NOMO-1 treated with dmso at 0.1 percent for 144 hours (cell line): Measurements from ENCODE around the gene IMMP2L.

ENCODE experiments used
- DNase-seq: peaks from one replicate; lab custom pipeline; 2025; ENCODE audit not compliant: unreplicated experiment; lab: John Stamatoyannopoulos, UW

Gene IMMP2L

DNA sequence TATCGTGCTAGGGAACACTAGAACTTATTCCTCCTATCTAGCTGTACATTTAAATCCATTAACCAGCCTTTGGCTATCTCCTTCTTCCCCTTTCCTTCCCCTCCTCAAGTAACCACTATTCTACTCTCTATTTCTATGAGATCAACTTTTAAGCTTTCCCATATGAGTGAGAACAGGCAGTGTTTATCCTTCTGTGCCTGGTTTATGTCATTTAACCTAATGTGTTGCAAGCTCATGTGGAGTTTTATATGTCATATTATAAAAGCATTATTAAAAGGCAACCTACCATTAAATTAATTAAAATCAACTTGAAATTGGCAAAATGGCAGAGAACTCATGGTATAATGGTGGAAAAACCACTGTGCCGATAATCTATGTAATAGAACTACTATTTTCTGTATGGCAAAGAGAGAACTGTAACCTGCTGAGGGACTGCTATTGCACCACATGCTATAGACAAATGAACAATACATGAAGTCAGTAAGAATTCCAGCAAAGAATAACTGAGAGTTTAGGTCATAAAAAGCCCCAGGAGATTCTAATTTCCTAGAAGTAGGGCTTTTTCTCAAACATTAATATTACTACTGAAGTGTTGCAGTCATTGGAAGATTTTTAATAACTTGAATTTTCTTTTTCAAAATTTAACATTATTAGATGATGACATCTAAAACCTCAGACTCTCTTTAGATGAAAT is 389.6 kb downstream of the IMMP2L start:
- DNase-seq: no peak

DNA sequence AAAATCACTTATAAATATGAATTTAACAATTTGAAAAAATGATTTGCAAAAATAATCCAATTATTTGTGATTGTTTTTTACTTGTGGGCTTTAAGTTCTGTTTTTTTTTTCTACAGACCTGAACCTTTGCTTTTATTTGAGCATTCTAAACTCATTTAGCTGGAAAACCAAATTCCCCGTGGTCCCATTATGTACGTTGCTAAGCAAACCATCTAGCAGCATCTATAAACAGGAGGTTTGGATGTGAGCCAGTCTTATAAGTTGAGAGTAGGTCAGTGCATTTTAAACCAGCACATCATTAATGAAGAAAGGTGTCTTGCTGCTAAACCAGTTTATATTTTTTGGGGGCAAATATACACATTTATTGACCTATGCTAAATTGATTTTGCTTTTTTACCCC is 394.1 kb downstream of the IMMP2L start:
- no peak for DNase-seq

DNA sequence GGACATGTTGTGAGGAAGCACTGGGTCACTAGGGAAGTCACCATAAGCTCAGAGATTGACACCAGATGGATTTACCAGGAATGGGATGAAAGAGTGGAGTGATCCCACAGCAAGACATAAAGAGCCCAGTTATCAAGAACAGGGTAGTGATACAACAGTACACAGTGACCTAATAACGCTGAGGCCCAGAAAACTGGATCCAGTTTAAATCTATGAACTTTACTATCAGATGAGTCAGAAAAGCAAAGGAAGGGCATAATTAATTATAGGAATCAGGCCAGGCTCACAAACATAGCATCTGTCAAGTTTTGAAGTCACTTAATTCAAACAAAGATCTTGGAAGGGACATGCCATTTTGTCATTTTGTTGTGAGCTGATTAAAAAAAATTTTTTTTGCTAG is 397.9 kb downstream of the IMMP2L start:
- no peak for DNase-seq

DNA sequence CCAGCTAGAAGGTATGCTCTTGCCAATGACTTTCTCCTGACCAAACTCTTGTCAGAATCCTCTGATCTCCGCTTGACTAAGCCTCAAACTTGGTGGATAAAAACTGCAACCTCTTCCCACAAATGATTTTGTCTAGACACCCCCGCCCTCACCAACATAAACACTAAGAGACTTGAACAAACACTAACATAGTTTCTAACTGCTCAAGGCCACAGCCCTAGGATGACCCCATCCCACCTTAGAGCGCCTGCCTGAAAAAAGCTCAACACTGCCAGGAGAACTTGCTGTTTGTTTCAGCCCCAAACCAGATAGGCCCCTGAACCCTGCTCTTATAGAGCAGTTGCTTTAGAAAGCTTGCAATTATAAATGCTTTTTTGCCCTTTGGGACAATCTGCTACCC is 399.6 kb downstream of the IMMP2L start:
- no peak for DNase-seq

DNA sequence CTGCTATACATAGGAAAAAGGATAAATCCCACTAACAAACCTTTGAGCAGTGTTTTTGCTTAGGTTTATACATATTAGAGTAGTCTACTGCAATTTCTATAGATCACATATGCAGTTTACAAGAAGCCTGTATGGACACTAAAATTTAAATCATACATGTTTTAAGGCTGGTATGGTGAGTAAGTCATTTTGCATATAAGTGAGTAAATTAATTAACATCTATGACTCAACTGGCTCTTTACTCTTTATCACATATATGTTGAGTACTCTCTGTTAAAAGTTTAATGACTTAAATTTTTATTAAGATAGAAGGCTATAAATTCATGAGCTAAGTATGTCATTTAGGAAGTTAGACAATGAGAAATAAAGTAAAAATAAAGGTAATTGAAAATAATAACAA is 402.0 kb downstream of the IMMP2L start:
- DNase-seq: no peak

DNA sequence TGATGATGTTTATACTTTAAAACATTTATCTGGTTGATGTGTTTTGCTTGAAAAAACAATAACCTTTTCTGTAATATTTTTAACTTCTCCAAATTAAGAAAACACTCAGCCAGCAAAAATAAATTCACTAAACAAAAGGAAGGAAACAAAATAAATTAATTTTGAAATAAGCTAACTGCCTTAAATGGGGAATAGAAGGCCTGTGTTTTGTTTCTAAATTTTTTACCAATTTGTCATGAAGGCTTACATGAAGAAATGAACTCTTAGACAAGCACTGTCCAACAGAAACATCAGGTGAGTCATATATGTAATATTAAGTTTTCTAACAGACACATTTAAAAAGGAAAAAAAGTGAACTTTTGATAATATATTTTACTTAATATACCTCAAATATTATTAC is 402.9 kb downstream of the IMMP2L start:
- no peak for DNase-seq

DNA sequence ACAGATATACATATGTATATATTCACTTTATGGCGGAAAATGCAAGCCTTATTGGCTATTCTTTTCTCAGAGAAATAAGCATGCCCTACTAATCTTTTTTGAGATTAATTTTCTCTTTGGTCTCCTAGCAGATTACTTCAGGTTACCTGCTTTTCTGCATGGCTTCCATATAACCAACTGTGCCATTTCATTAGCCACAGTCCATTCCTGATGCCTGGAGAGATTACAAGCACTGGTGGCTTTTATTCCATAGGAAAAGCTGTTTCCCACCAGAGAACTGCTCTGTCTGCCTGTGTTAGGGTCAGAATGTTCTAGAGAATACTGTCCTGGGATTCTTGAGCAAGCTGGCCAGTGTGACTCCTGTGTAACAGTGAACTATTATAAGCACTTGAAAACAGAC is 411.6 kb downstream of the IMMP2L start:
- DNase-seq: no peak

DNA sequence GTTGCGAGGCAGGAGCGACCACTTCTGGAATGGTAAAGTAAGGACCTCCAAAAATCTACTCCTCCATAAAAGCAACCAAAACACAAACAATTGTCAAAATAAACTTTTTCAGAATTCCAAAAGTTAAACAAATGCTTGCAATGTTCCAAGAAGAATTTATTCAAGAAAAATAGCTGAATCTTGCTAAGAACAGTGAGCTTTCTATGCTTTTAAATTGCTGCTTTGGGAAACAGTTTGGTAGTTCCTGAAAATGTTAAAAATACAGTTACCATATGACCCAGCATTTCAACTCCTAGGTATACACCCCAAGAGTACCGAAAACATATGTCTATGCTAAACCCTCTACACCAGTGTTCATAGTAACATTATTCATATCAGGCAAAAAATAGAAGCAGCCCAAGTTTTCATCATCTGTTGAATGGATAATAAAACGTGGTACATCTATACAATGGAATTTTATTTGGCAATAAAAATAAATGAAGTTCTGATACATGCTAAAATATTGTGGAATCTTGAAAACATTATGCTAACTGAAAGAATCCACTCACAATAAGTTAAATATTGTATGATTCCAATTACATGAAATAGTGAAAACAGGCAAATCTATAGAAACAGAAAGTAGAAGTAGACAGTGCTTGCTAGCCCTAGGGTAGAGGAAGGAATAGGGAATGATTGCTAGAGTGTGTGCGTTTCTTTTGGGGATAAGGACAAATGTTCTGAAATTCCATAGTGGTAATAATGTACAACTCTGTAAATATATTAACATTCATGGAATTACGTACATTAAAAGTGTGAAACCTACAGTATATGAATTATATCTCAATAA is 414.4 kb downstream of the IMMP2L start:
- DNase-seq: no peak

DNA sequence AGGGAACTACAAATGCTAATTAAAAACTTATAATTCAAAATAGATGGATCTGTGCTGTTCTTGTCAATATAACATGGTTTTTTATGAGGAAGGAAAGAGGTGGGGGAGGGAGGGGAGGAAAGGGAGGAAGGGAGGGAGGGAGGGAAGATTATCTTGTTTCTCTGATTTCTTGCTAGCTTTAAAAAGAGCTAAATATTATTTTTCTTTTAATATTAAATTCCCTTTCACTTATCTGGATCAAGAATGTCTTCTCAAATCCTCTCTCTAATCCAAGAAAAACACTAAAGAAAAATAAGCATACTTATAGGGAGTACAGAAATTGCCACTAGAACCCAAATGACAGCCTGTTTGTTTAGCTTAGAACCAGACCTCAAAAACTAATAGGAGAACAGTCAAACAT is 416.2 kb downstream of the IMMP2L start:
- no peak for DNase-seq

DNA sequence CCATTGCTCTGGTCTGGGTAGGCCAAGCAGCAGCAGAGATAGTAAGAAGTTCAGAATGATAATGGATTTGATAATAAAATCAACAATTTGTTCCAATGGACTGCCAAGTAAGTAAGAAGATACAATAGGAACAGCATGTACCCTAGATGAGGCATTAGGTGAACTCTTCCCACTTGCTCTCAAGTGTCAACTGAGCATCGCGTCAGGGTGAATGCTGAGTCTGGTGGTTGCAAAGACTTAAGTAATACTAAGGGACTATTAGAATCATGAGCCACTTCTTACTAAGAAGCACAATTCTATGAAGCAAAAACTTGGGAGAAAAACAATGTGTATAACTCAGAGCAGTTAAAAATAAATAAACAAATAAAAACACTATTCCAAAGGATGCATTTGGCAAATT is 416.8 kb downstream of the IMMP2L start:
- no peak for DNase-seq

DNA sequence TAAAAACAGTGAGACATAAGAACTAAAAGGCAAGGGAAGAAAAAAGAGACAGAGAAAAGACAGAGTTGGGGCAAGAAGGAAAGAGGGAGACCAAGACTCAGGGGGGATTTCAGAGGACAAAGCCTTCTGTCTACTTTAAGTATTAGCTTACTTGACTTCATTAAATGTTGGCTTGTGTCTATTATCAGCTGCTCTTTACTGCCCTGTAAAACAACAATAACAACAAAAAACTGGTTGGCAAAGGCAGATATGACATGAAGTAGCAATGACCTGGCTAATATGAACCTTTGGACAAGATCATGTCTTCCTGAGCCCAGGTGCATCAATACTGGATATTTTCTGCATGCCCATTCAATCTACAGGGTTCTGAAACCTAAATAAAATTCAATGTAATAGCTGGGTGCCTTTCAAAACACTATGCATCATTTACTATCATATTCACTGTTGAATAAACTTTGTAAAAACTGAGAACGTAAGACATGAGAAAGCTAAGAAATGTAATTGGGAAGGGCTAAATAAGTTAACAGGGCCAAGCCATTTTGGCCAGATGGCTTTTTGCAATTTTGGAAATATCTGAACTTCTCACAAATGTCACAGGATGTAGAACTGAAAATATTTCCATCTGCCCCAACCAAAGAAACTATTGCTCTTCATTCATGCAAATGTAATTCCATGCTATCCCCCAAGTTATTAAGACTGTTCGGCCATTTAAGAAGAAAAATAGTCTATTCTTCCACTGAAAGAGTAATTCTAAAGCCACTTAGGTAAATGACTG is 422.0 kb downstream of the IMMP2L start:
- DNase-seq: no peak

DNA sequence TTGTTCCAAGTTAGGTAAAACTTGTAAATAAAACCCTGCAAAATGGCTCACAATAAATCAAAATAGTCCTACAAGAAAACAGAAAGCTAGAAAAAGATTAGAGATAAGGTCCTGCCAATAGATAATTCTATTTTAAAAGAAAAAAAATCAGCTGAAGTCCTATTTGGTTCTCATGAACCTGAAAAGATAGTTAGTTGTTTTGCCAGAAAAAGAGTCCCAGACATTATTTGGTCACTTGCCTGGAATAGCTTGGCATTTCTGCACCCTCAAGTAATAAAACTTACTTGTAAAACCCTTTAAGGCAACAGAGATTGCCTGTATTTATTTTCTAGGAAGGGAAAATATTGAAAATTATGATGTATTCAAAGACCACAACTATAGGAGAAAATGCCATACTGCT is 423.7 kb downstream of the IMMP2L start:
- no peak for DNase-seq

DNA sequence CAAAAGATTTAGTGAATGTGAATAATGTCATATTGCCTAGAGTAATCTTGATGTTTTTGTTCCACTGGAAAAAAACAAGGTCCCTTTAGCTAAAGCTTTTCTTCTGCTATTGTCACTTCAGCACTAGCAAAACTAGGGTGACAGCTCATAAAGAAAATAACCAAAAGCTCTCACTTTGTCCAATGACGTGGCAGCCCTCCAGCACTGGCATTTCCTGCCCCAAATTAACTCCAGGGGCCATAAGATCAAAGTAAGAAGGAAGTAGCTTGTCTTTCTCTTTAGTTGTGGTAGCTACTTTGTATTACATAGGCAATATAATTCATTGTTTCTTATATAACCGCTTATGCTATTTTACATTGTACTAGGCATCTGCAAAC is 424.1 kb downstream of the IMMP2L start:
- DNase-seq: peak; percentile 39

DNA sequence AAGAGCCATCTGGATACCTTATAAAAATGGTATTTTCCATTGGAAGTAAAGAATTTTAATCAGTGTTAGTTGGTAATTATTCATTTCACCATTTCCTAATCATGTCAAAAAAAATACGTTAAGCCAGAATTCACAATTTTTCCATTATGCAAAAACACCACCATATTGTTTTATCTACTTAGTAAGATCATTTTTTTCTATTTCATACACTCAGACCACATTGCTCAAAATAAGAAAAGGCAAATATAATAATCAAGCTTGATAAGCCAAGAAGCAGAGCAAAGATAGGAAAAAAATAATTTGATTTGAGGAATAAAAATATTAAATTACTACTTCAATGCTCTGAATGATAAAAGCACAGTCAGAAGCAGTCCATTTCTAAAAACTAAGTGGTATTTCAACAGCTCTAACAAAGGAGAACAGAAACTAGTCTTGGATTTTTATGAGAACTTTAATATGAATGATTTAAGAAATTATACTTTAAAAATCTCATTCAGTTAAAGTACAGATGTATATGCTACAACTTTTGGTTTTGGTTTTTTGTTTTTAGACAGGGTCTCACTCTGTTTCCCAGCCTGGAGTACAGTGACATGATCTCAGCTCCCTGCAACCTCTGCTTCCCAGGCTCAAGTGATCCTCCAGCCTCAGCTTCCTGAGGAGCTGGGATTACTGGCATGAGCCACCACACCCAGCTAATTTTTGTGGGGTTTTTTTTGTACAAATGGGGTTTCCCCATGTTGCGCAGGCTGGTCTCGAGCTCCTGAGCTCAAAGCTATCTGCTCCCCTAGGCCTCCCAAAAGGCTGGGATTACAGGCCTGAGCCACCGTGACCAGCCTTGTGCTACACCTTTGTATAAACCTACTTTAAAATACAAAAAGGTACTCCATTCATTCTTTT is 424.7 kb downstream of the IMMP2L start:
- no peak for DNase-seq

DNA sequence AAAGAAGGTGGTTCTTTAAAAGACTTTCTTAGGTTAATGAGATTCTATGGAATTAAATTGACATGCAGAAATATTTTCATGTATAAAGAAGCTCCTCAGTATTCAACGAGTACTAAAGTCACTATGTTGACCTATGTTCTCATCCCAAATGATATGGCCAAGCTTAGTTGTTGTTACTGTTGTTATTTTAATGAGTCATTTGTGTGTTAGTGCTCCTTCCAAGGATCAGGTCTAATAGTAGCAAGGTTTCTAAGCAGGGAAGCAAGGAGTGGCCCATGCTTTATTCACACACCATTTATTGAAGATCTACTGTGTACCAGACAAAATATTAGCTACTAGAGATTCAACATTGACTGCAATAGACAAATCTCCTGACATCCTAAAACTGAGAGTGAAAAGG is 429.5 kb downstream of the IMMP2L start:
- no peak for DNase-seq

DNA sequence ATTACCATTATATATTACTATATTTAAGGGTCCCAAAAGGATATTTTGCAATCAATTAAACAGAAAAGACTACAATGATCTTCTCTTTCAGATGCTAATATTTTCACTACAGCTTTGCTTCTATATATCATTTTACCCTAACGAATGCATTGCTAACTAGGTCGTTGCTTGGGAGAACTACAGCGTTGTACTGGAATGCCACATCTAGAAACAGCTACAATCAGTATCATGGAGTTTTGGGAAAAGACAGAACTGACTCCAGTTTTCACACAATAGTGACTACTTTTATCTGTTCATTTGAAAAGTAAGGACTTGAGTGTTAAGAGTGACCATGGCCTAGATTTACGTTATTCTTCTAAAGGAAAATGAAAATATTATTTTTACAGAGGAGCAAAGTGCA is 432.9 kb downstream of the IMMP2L start:
- DNase-seq: no peak

DNA sequence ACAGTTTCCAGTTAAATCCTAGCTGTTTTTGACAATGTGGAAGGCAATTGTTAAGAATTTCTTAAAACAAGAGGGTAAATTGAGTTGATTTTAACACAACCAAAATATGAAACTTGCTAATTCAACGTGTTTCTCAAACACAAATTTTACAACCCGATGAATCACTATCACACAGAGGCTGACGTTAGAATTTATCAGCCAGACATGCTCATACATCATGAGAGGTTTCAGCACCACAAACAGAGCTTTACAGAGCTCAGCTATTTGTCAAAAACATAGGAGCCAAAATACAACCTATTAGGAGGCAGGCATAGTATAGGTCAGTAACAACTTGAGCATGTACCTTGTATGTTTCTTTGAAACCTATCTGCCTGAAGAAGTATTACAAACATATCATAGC is 435.3 kb downstream of the IMMP2L start:
- no peak for DNase-seq

DNA sequence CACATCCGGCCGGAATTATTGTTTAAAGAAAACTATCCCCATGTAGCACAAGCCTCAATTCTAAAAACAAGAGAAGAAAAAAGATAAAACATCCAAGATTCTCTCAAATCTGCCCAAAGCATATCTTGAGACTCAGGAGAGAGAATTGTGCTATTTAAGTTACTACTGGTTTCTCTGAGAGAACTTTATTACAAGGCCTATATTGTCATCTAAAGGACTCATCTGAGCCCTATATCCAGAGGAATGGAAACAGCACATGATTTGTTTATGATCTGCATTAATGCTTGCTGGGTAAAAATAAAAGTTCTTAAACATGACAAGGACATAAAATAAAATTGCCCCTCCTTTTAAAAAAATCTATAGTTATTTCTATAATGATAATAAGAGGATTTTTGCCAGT is 446.3 kb downstream of the IMMP2L start:
- DNase-seq: no peak

DNA sequence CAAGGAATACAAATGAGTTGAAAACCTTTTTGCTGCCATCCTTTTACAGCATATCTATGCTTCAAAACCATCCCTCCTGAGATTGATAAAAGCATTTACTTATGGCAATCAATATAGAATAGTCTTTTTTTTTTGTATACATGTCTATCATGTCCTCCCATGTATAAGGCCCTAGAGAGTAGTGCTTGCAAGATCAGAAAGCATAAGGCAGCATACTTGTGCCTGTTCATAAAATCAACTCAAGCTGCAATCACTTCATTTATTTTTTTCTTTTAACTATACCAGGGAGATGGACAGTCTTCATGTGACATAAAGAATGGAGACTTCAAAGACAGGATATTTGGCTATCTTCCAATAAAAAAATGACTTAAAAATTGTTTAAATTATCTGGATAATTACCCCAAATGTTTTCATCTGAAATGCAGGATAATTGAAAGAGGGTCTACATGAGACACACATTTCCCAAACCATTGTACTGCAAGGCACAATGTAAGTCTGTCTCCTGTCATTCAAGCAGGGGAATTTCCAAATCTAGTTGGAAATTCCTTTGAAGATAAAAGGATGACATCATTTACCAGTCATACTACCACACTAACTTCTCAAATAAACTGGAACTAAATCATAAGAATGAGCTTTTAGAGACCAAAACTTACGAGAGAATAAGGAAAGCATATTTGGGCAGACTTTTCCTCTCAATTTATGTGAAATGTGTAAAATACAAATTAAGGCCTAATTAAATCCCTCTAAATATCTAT is 448.9 kb downstream of the IMMP2L start:
- DNase-seq: no peak

DNA sequence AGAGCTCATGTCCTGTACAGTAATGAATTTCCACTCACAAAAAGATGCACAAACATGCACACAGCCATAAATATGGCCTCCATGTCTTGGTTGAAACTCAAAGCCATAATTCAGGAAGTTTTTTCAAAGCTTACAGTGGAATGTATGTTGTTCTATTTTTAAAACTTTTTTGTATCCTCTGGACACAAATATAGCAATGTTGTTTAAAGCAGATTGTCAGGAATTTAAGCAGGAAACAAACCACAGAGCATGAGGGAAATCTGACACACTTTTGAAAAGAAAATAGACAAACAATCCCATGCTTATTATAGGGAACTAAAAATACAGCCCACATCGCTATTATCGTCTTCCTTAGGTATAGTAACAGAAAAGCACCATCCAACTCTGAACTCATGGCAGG is 449.9 kb downstream of the IMMP2L start:
- no peak for DNase-seq
